Testis (tissue), 2 donors: ENCODE measurements around the gene CNNM4.

Experiments
- CTCF ChIP-seq, 3 experiments: fragments of 450-650 bp in 2 of 3; fragments of 200-600 bp in 1 of 3; sonication (generic) in 1 of 3; IDR thresholded peaks; one replicate each; pipeline ENCODE4 v1.5.1; 2016 to 2019; ENCODE audit warnings: antibody characterized with exemption in 3 of 3, mild to moderate bottlenecking in 2 of 3, moderate library complexity in 1 of 3
- POLR2A ChIP-seq: fragments of 450-650 bp; IDR thresholded peaks from one replicate; pipeline ENCODE4 v1.6.1; 2017; ENCODE audit warnings: antibody characterized with exemption, mild to moderate bottlenecking, moderate library complexity

DNA sequence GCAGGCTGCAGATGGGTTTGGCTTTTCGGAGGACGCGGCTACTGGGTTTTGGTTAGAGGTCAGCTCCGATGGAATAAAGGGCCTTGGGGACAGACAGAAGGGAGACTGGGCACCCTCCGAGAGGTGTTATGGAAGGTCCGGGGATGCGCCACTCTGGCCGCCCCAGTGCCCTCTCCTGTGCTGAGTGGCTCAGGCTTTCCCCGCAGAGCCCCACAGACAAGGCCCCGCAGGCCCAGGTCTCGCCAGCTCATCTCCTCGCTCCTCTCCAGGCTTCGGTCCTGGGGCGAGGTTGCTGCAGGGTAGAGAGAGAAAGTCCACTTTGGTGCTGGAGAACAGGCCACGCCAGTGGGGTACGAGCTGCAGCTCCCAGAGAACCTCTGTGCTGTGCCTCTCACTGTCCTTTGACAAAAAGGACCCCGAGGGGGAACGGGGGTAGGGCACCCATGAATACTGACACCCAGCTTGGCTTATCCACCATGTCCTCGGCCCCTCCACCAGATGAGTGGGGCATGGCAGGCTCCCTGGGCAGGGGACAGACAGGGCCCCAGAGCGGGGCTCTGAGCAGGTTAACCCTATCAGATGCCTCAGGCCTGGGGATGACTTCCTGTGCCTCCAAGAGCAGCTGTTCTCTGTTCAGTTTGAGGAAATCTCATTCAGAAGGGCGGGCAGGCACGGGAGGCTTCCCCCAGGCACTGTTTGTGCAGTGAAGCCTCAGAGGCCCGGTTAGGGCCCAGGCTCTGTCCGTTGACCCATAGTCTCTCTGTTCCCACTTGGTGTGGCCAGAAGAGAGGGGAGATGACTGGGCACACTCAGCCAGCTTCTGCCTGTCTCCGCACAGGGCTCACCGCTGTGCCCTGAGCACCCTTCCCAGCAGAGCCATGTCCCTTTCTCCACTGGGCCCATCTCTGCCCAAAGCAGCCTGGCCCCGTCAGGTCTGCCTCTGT is 39.6 kb downstream of the CNNM4 start:
- TF ChIP-seq CTCF (IDR thresholded peaks at IDR 0.05) = no peak
- no peak for TF ChIP-seq POLR2A
